DND-41 (cell line): ENCODE measurements around the gene CFHR3.

Experiments used
- EZH2 ChIP-seq: IDR thresholded peaks from 3 replicates; pipeline ENCODE4 v1.6.1; 2012; ENCODE audit warnings: borderline replicate concordance, low read depth, mild to moderate bottlenecking, moderate library complexity, low read length, inconsistent platforms; ENCODE audit not compliant: severe bottlenecking
- TF ChIP-seq, protein P1 (sequence below): IDR thresholded peaks from 2 replicates; pipeline ENCODE4 v1.5.1; 2012; ENCODE audit warnings: borderline replicate concordance, low read length, moderate library complexity, mild to moderate bottlenecking; ENCODE audit not compliant: poor library complexity, severe bottlenecking; ENCODE audit errors: extremely low read depth

DNA sequence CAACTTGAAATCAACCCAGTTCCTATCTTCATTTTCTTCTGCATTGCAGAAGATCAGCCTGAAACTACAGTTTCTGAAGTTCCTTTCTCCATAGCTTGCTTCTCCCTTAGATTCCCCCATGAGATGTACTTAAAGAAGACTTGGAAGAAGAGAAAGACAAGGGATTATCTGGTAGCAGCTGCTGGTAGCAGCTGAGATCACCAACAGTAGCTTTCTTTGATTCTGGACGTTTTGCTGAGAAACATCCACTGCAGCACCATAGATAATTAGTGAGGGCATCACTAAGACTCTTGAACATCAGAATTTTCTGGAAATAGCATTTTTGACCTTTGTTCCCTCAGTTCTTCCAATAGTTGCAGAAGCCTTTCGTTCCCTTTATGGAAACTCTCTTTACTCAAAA is 465 bp upstream of the CFHR3 start:
- TF ChIP-seq, protein P1, sequence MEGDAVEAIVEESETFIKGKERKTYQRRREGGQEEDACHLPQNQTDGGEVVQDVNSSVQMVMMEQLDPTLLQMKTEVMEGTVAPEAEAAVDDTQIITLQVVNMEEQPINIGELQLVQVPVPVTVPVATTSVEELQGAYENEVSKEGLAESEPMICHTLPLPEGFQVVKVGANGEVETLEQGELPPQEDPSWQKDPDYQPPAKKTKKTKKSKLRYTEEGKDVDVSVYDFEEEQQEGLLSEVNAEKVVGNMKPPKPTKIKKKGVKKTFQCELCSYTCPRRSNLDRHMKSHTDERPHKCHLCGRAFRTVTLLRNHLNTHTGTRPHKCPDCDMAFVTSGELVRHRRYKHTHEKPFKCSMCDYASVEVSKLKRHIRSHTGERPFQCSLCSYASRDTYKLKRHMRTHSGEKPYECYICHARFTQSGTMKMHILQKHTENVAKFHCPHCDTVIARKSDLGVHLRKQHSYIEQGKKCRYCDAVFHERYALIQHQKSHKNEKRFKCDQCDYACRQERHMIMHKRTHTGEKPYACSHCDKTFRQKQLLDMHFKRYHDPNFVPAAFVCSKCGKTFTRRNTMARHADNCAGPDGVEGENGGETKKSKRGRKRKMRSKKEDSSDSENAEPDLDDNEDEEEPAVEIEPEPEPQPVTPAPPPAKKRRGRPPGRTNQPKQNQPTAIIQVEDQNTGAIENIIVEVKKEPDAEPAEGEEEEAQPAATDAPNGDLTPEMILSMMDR, result no peak
- no peak for TF ChIP-seq EZH2
